SK-N-SH treated with all-trans-retinoic acid at 6 μM for 48 hours (cell line): ENCODE measurements around the gene SLC6A9.

Experiments used
- ARNTL ChIP-seq: fragments of 450-650 bp; formaldehyde crosslinking; IDR thresholded peaks from 2 replicates; pipeline ENCODE4 v1.5.0; 2020; ENCODE audit warnings: low read depth, mild to moderate bottlenecking, moderate library complexity, borderline replicate concordance
- BACH2 ChIP-seq: fragments of 250-450 bp; sonication (Bioruptor Pico); IDR thresholded peaks from 2 replicates; pipeline ENCODE4 v1.9.0; 2021; ENCODE audit warnings: mild to moderate bottlenecking, borderline replicate concordance
- CSRNP3 ChIP-seq: fragments of 250-450 bp; sonication (Bioruptor Pico); IDR thresholded peaks from 2 replicates; pipeline ENCODE4 v1.5.1; 2021; ENCODE audit warnings: mild to moderate bottlenecking, moderate library complexity
- GLIS3 ChIP-seq: fragments of 250-450 bp; sonication (Bioruptor Pico); IDR thresholded peaks from 2 replicates; pipeline ENCODE4 v1.5.0; 2020; ENCODE audit warnings: mild to moderate bottlenecking, moderate library complexity
- ISL1 ChIP-seq: fragments of 250-450 bp; sonication (Bioruptor Pico); IDR thresholded peaks from 2 replicates; pipeline ENCODE4 v2.1.2; 2022; ENCODE audit warnings: mild to moderate bottlenecking, moderate library complexity
- OSR1 ChIP-seq: fragments of 250-450 bp; sonication (Bioruptor Pico); IDR thresholded peaks from 2 replicates; pipeline ENCODE4 v1.8.0; 2022; ENCODE audit warnings: moderate library complexity, mild to moderate bottlenecking, inconsistent platforms
- PATZ1 ChIP-seq: fragments of 250-450 bp; sonication (Bioruptor Pico); IDR thresholded peaks from 2 replicates; pipeline ENCODE4 v1.8.0; 2020; ENCODE audit warnings: mild to moderate bottlenecking, moderate library complexity, borderline replicate concordance
- ZC3H10 ChIP-seq: fragments of 250-450 bp; sonication (Bioruptor Pico); IDR thresholded peaks from 2 replicates; pipeline ENCODE4 v1.5.1; 2021; ENCODE audit warnings: mild to moderate bottlenecking, moderate library complexity
- ZNF565 ChIP-seq: fragments of 450-650 bp; formaldehyde crosslinking; conservative IDR thresholded peaks from 2 replicates; pipeline ENCODE4 v1.5.0; 2020; ENCODE audit warnings: low read depth, mild to moderate bottlenecking, moderate library complexity
- ZNF8 ChIP-seq: fragments of 450-650 bp; formaldehyde crosslinking; IDR thresholded peaks from 2 replicates; pipeline ENCODE4 v1.5.0; 2020; ENCODE audit warnings: mild to moderate bottlenecking, moderate library complexity
- TF ChIP-seq, protein P1 (sequence below): fragments of 250-450 bp; sonication (Bioruptor Pico); IDR thresholded peaks from 2 replicates; pipeline ENCODE4 v1.5.0; 2020; ENCODE audit warnings: mild to moderate bottlenecking, moderate library complexity
- TF ChIP-seq, protein P2 (sequence below): fragments of 250-450 bp; sonication (Bioruptor Pico); IDR thresholded peaks from 2 replicates; pipeline ENCODE4 v1.5.1; 2020; ENCODE audit warnings: low read depth, mild to moderate bottlenecking, moderate library complexity
- TF ChIP-seq, protein P3 (sequence below): fragments of 250-450 bp; sonication (Bioruptor Pico); IDR thresholded peaks from 2 replicates; pipeline ENCODE4 v1.8.0; 2021; ENCODE audit warnings: low read depth, mild to moderate bottlenecking, moderate library complexity, borderline replicate concordance

- TF ChIP-seq ZNF565 (no peak), GLIS3 (CRISPR knock-in tag) (no peak), ZC3H10 (no peak), ARNTL (CRISPR knock-in tag) (no peak), CSRNP3 (CRISPR knock-in tag) (no peak), ZNF8 (no peak), OSR1 (CRISPR knock-in tag) (no peak), PATZ1 (CRISPR knock-in tag) (no peak), BACH2 (CRISPR knock-in tag) (no peak), ISL1 (CRISPR knock-in tag) (no peak)
- TF ChIP-seq, protein P1, sequence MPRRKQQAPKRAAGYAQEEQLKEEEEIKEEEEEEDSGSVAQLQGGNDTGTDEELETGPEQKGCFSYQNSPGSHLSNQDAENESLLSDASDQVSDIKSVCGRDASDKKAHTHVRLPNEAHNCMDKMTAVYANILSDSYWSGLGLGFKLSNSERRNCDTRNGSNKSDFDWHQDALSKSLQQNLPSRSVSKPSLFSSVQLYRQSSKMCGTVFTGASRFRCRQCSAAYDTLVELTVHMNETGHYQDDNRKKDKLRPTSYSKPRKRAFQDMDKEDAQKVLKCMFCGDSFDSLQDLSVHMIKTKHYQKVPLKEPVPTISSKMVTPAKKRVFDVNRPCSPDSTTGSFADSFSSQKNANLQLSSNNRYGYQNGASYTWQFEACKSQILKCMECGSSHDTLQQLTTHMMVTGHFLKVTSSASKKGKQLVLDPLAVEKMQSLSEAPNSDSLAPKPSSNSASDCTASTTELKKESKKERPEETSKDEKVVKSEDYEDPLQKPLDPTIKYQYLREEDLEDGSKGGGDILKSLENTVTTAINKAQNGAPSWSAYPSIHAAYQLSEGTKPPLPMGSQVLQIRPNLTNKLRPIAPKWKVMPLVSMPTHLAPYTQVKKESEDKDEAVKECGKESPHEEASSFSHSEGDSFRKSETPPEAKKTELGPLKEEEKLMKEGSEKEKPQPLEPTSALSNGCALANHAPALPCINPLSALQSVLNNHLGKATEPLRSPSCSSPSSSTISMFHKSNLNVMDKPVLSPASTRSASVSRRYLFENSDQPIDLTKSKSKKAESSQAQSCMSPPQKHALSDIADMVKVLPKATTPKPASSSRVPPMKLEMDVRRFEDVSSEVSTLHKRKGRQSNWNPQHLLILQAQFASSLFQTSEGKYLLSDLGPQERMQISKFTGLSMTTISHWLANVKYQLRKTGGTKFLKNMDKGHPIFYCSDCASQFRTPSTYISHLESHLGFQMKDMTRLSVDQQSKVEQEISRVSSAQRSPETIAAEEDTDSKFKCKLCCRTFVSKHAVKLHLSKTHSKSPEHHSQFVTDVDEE: no peak
- TF ChIP-seq, protein P2, sequence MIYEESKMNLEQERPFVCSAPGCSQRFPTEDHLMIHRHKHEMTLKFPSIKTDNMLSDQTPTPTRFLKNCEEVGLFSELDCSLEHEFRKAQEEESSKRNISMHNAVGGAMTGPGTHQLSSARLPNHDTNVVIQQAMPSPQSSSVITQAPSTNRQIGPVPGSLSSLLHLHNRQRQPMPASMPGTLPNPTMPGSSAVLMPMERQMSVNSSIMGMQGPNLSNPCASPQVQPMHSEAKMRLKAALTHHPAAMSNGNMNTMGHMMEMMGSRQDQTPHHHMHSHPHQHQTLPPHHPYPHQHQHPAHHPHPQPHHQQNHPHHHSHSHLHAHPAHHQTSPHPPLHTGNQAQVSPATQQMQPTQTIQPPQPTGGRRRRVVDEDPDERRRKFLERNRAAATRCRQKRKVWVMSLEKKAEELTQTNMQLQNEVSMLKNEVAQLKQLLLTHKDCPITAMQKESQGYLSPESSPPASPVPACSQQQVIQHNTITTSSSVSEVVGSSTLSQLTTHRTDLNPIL: no peak
- TF ChIP-seq, protein P3, sequence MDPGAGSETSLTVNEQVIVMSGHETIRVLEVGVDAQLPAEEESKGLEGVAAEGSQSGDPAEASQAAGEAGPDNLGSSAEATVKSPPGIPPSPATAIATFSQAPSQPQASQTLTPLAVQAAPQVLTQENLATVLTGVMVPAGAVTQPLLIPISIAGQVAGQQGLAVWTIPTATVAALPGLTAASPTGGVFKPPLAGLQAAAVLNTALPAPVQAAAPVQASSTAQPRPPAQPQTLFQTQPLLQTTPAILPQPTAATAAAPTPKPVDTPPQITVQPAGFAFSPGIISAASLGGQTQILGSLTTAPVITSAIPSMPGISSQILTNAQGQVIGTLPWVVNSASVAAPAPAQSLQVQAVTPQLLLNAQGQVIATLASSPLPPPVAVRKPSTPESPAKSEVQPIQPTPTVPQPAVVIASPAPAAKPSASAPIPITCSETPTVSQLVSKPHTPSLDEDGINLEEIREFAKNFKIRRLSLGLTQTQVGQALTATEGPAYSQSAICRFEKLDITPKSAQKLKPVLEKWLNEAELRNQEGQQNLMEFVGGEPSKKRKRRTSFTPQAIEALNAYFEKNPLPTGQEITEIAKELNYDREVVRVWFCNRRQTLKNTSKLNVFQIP (CRISPR knock-in tag): no peak
Observed at GRCh38 chr1:44071461-44071860, 40.2 kb upstream of the SLC6A9 start.
